Measurements from ENCODE around the gene SPATA21.
"Not testable (repeated sequence)": the region's sequence is repeated elsewhere in the genome, so short reads cannot be mapped to it uniquely, and the experiment has no call there.

DNA sequence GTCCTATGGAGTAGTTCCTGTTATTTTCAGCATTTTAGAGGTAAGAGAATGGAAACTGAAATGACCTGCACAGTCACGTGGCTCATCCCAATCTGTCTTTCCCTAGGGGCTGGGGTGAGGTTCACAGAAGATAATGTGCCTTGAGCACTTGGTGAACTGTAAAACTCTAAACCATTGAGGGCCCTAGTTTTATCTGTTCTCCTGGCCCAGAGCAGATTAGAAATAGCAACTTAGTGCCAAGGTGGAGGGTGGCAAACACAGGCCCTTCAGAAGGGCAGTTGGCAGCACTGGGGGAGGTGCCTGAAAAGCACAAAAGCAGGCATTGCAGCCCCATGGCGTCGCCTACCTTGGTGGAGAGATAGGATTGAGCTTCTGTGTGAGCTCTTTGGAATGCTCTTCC lies 17.7 kb upstream of the SPATA21 start:
- TF ChIP-seq, protein P1, sequence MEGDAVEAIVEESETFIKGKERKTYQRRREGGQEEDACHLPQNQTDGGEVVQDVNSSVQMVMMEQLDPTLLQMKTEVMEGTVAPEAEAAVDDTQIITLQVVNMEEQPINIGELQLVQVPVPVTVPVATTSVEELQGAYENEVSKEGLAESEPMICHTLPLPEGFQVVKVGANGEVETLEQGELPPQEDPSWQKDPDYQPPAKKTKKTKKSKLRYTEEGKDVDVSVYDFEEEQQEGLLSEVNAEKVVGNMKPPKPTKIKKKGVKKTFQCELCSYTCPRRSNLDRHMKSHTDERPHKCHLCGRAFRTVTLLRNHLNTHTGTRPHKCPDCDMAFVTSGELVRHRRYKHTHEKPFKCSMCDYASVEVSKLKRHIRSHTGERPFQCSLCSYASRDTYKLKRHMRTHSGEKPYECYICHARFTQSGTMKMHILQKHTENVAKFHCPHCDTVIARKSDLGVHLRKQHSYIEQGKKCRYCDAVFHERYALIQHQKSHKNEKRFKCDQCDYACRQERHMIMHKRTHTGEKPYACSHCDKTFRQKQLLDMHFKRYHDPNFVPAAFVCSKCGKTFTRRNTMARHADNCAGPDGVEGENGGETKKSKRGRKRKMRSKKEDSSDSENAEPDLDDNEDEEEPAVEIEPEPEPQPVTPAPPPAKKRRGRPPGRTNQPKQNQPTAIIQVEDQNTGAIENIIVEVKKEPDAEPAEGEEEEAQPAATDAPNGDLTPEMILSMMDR (conservative IDR thresholded peaks at IDR 0.05; ENCODE audit: low read depth in 2 of 2) = not testable (repeated sequence)
- not testable (repeated sequence) for TF ChIP-seq EZH2phosphoT487 (IDR thresholded peaks at IDR 0.05; ENCODE audit: unreplicated experiment); POLR2AphosphoS5 (IDR thresholded peaks at IDR 0.05; ENCODE audit: low read depth); EZH2 (IDR thresholded peaks at IDR 0.05; ENCODE audit: low read depth, unreplicated experiment); JUNB (IDR thresholded peaks at IDR 0.05; ENCODE audit: unreplicated experiment)
- TF ChIP-seq, protein P2, sequence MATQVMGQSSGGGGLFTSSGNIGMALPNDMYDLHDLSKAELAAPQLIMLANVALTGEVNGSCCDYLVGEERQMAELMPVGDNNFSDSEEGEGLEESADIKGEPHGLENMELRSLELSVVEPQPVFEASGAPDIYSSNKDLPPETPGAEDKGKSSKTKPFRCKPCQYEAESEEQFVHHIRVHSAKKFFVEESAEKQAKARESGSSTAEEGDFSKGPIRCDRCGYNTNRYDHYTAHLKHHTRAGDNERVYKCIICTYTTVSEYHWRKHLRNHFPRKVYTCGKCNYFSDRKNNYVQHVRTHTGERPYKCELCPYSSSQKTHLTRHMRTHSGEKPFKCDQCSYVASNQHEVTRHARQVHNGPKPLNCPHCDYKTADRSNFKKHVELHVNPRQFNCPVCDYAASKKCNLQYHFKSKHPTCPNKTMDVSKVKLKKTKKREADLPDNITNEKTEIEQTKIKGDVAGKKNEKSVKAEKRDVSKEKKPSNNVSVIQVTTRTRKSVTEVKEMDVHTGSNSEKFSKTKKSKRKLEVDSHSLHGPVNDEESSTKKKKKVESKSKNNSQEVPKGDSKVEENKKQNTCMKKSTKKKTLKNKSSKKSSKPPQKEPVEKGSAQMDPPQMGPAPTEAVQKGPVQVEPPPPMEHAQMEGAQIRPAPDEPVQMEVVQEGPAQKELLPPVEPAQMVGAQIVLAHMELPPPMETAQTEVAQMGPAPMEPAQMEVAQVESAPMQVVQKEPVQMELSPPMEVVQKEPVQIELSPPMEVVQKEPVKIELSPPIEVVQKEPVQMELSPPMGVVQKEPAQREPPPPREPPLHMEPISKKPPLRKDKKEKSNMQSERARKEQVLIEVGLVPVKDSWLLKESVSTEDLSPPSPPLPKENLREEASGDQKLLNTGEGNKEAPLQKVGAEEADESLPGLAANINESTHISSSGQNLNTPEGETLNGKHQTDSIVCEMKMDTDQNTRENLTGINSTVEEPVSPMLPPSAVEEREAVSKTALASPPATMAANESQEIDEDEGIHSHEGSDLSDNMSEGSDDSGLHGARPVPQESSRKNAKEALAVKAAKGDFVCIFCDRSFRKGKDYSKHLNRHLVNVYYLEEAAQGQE (IDR thresholded peaks at IDR 0.05; ENCODE audit: unreplicated experiment) = not testable (repeated sequence)
- TF ChIP-seq, protein P3, sequence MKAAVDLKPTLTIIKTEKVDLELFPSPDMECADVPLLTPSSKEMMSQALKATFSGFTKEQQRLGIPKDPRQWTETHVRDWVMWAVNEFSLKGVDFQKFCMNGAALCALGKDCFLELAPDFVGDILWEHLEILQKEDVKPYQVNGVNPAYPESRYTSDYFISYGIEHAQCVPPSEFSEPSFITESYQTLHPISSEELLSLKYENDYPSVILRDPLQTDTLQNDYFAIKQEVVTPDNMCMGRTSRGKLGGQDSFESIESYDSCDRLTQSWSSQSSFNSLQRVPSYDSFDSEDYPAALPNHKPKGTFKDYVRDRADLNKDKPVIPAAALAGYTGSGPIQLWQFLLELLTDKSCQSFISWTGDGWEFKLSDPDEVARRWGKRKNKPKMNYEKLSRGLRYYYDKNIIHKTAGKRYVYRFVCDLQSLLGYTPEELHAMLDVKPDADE (IDR thresholded peaks at IDR 0.05) = not testable (repeated sequence)
